C4-2B (cell line): ENCODE results near the gene RACGAP1.

Experiments used
- H3K27ac ChIP-seq: fragments of 450-650 bp; 2 replicates; pipeline ENCODE4 v1.5.1; 2017
- CTCF ChIP-seq: fragments of 450-650 bp; conservative IDR thresholded peaks from 2 replicates; pipeline ENCODE4 v1.5.1; 2017; ENCODE audit warnings: mild to moderate bottlenecking
- ZFX ChIP-seq: fragments of 450-650 bp; IDR thresholded peaks from 2 replicates; pipeline ENCODE4 v1.6.1; 2017

RACGAP1 gene

GRCh38 chr12:49955899-49956662 lies 69.2 kb downstream of the RACGAP1 start:
- no peak overlapping the region for H3K27ac ChIP-seq
- no peak for TF ChIP-seq ZFX
- TF ChIP-seq CTCF = no peak

- H3K27ac ChIP-seq = no peak overlapping the region
These were observed 70.1 kb downstream of the RACGAP1 start for GRCh38 chr12:49954863-49955830.

GRCh38 chr12:49953961-49954846 lies 71.1 kb downstream of the RACGAP1 start:
- H3K27ac ChIP-seq = no peak overlapping the region
- no peak for TF ChIP-seq CTCF
- no peak for TF ChIP-seq ZFX

More at GRCh38 chr12:49954863-49955830, 70.1 kb downstream of the RACGAP1 start:
- TF ChIP-seq ZFX (no peak), CTCF (no peak)

GRCh38 chr12:49953151-49953550 lies 72.1 kb downstream of the RACGAP1 start:
- TF ChIP-seq CTCF = no peak
- no peak for TF ChIP-seq ZFX
- H3K27ac ChIP-seq = no peak overlapping the region

GRCh38 chr12:49952391-49953055 lies 72.8 kb downstream of the RACGAP1 start:
- no peak overlapping the region for H3K27ac ChIP-seq
- TF ChIP-seq ZFX (no peak), CTCF (no peak)

- TF ChIP-seq ZFX (no peak), CTCF (no peak)
- no peak overlapping the region for H3K27ac ChIP-seq
These were observed 73.7 kb downstream of the RACGAP1 start for GRCh38 chr12:49951411-49952240.
